Measurements from ENCODE around the gene ACP1.
A peak's percentile ranks its signal among the peaks of the same experiment; 100 is the strongest.

ACP1 gene

DNA sequence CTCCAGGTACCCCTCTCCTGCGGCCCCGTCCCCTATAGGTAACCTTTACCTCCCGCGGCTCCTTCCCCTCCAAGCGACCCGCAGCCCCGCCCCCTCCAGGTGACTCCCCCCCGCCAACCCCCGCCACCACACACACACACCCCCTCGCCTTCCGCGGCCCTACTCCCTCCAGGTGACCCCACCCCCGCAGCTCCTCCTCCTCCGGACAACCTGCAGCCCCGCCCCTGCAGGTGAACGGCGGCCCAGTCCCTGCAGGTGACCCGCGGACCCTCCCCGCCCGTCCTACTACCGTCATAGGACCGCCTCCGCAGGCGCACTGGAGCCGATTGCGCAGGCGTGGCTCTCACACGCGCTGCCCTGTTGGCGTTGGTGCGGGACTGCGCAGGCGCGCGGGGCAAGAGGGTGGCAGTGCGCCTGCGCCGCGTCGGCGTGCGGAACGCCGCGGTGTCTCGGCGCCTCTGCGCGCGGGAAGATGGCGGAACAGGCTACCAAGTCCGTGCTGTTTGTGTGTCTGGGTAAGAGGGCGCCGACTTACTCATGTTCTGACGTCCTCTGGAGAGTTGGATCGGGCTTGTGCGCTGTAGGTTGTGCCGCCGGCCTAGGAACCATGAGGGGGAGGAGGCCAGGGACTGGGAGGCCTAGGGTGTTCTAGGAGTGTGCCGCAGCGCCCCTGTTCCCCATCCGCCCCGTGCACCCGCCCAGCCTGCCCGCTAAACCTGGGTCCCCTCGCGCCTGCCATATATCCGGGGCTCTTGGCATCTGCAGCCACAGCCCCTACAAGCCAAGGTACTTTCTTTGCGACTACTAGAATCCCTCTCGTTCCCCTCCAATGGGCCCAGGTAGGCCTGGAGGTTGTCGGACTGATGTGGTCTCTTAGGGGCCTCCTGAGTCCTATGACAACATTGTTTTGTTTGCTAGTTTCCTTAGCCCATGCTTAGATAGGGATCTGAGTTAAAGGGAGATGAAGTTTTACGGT lies at the start of gene ACP1:
Gene ACP1, plus strand, starts transcription at position 455 of the 976 bp plus-strand sequence. Its CDS starts 18 bp downstream, at position 473.
- DNase-seq, result peak; percentile 87

DNA sequence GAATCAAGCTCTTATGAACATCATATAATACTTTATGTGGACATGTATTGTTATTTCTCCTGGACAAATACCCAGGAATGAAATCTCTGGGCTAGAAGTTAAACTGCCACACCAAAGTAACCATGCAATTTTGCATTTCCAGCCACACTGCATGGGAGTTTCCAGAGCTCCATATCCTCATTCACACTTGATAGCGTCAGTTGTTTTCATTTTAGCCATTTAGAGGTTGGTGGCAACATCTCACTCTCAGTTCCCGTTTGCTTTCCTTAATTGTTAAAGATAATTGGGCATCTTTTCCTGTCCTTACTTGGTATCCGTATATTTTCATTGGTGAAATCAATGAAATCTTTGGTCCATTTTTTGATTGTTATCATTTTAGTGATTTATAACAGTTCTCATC lies 48.7 kb upstream of the ACP1 start:
- DNase-seq, result no peak

DNA sequence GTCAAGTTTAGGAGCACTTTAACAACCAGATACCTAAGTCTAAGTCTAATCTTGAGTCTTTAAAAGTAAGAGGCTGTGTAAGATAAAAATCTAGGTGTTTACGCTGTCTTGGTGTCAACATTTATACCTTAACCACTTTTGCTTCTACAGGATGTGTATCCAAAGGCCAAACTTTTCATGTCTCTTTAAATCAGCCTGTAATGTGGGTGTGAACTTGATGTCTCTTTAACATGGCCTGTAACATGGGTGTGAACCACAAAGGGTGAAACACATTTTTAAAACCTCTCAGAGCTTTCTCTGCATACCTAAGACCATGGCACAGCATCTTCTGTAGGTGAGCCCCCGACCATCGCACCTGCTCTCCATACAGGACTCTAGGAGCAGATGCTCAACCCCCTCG lies 41.3 kb upstream of the ACP1 start:
- no peak for DNase-seq

DNA sequence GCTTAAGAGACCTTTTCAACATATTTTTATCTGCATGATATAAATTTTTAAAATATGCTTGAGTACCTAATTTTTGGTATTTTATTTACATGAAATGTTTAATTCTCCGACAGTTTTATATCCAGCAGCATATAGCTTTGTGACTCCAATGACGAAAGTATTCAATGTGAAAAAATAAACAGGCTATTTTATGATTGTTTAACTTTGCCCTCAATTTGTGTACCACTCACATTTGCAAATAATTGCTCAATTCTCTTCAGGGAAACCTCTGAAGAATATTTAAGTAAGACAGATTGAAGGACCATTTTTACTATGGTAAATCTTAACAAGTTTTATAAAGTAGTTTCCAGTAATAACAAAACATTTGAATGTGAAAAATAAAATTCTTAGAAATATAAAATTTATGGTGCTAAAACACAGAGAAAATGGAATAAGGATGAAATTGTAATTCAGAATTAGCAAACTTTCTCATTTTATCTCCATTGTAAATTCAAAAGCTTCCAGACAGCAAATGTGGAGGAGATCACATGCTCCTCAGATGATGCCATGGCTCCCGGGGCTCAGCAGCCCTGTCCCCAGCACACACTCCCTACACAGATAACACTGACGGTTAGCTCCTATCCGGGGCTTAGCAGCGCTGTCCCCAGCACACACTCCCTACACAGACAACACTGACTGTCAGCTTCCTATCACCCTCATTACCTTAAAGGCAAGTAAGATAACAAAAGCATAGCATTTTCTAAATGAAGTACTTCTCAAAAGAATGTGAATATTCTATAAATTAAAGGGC lies 40.6 kb upstream of the ACP1 start:
- no peak for DNase-seq

DNA sequence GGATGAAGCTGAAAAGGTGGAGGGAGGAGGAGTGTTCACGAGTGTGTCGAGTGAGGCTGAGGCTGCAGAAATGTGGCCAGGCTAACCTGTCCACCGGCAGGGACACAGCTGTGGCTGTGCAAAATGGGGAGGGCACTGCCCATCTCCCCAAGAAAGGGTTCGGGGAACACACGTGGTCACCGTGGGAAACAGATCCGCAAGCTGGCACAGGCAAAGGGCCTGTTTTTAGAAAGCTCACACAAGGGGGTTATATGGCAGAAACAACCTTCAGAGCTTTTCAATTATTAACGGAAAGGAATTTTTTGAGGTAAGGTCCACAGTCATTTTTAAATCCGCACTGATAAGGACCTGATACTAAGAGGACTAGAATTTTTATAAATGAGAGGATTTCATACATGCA lies 36.6 kb upstream of the ACP1 start:
- DNase-seq, result no peak

DNA sequence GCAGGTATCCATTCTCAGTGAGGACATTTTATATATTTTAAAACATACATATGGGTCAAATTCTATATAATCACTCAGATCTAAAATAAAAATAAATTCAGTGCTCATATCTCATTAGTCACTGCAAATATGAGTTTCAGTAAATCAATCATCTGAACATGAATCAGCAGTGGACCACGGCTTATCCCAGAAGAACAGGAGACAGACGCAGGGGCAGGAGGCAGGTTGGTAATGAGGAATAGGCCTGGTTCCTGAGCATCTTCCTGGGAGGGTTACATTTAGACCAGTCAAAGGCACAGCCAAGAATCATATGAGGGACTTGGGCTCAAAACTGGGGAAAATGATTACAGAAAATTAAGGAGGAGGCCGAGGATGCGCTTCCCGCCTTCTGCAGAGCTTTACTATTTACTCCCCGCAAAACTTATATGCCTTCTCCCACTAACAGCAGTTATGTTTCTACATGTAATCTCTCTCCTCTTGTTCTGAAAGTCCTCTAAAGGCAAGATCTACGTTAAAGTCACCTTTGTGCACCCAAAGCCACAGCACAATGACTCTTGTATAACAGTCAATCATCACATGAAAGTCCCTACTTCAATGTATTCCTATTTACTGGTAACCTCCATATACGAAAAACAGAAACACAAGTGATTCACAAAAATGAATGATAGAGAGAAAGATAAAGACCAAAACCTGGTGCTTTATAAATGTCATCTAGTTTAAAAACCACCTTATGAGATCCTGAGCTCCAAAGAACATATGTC lies 36.0 kb upstream of the ACP1 start:
- no peak for DNase-seq

DNA sequence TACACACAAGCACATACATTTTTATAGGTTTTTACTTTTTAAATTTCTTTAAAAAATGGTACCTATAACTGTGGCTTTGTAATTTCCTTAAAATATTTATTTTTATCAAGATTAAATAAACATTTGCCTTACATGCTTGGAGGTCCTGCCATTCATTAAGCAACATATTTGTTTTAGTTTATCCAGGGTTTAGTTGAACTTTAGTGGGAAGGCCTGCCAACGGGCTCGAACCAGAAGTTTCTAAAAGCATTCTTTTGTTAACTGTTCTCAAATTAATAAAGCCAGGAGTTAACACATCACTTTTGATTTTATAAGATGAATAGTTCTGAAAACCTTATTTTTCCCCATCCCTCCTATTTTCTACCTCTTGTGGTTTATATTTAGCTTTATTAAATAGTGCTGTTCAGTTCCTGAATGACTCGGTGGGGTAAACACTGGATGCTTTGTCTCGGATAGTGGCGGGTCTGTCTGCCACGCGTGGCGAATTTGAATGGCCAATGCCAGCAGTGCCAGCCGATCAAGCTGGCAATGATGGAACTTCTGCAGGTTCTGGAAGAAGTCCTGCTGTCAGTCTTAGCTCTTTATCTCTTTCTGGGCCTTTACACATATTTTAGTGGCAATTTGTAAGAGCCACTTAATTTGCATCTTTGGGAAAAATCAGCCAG lies 33.1 kb upstream of the ACP1 start:
- no peak for DNase-seq

DNA sequence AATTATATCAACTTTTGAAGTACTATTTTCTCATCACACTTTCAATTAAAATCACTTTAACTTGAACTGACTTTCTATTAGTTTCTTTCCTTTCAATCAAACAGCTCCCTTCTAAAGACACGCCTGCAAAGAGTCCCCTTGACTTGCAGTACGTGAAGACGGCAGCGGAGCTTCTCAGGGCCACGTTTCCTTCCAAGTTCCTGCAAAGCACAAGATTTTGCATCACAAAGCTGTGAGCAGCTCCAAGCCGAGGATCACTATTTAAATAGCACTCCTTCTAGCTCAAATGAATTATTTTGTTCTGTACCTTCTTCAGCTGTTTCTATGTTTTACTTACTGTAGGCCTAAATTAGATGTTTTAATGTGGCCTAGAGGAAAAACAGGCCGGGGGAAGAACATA lies 31.7 kb upstream of the ACP1 start:
- DNase-seq, result no peak

DNA sequence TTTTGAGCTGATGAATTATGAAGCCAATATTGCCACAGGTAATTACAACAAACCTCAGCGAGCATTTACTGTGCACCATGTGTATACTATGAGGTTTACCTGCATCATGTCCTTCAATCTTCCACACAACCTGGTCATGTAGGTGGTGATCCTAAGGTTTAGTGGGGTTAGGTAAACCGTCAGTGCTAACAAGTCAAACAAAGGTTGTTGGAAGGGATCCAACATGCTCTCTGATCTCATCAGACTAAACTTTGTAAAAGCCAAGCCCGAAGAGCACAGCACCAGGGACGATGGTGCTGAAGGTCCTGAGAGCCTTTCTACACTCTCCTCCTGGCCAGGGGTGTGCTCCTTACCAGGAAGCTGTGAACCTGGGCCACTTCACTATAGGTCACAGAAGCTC lies 30.3 kb upstream of the ACP1 start:
- no peak for DNase-seq

DNA sequence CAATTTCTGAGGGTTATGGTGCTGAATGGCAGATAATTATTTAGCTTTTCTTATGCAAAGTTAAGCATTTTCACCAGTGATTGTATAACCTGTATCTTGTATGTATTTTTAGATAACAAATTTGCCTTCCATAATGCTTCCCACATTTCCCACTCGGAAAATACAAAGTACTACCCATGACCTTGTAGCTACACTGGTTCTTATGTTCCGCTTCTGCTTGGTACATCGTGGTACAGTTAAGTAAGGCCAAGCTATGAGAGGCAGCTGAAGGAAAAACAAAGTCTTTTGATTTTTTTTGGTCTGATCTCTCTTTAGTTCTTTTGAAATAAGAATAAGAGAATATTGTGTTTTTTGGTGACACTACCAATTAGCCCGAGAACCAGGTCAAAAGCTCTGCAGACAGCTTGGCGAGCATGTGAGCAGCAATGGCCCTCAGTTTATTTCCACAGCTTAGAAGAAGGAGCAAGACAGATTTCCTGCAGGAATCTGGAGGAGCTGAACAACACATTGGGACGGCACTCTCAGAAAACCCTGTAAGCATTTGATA lies 27.7 kb upstream of the ACP1 start:
- DNase-seq, result no peak

DNA sequence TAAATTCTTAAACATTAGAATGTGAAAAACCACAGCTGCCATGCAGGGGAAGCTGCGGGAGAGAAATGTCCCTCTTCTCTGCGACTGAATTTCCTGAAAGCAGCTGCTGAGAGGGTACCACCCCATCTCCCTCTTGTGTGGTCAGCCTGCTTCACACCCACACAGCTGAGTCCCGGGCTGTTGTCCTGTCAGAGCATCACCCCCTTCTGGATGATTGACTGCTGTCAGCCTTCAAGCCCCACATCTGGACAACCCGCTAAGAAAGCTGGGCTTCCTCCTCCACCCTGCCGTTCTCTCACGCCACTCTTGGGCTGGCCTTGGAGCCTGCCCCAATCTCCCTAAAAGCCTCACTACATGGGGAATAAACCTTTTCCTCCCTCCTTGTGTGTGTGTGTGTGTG lies 26.9 kb upstream of the ACP1 start:
- no peak for DNase-seq

DNA sequence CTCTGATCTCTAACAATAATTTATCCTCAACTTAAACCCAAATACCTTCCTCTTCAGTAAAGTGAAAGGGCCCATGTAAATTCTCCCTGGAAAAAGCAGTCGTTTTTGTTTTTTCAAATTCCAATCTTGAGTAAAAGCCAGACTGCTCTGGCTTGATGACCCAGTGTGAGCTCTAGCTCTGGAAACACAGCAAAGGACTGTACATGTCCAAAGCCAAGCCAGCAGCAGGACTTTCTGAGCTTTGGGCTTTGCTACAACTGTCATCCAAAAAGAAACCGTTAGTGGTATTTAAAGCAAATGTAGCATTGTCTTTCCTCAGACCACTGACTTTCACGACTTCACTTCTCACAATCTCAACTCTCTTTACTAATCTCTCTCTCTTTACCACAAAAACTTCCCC lies 26.3 kb upstream of the ACP1 start:
- DNase-seq, result no peak

DNA sequence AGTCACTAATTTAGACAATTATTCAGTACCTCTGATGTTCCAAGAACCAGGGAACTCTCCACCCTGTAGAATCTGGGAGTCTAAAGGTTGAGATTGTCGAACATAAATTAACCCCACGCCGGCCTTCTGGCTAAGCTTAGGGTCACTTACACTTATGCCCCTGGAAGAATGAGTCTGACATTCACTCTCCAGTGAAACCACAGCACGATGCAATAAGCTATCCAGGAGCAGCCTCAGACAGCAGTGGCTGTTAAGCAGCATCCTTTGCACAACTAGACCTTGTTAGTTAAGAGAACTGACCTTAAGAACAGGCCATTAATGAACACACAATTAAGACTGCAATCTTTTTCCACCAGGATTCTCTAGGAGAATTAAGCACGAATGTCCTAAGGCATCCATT lies 25.9 kb upstream of the ACP1 start:
- no peak for DNase-seq

DNA sequence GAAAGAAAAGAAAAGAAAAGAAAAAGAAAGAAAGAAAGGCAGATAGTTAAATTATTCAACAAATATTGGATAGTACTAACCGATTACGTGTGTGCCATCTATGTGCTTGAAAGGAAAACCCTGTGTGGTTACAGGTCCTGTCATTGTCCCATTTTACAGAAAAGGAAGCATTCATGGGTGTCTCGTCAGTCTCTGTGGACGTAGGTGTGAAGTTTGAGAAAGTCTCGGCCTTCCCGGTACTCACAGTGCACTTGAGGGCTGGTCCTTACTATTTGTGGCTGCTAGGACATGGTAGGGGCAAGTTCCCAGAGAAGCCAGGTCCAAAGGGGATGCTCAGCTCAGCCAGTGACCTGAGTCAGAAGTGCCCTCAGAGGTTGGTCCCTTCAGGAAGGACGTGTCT lies 20.2 kb upstream of the ACP1 start:
- no peak for DNase-seq

DNA sequence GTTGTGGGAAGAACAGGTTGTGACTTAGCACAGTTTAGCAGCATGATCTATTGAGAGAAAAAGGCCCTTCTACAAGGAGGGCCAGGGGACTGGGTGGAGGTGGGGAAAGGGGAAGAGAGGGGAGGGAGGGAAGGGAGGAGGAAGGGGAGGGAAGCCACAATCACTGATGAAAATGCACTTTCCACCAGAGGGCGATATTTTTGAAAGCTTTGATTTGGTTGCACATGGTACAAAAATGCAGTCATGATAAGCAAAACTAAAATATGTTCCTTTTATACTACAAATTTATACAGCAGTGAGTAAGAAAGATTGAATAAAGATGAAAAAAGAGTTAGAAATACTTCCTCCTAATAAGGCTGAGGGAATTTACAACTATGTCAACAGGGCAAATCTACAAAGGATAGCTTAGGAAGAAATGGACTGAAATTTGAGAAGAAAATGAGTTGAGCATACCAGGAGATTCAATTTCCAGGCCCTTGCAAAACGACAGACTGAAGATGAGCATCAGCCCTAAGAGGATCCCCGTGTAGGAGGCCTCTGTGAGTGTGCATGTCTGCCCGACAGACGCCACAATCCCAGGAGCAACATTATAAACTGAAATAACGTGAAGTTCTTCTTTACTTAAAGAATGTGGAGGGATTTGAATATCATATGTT lies 18.1 kb upstream of the ACP1 start:
- no peak for DNase-seq

DNA sequence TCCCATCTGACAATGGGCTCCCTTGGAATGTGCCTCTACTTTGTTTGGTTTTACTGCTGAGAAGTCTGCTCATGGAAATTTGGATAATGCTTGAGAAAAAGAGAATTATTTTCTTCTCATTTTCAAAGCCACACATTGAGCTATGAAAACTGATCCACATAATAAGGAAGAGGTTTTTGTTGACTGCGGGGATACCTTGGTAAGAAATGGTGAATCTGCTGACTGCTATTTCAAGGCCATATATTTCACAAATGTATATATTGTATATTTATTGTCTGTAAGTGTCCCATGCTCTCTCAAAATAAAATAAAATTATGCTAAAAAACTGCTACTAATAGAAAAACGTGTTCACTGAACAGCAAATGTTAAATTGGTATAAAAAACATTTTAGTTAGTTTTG lies 16.0 kb upstream of the ACP1 start:
- DNase-seq, result no peak

DNA sequence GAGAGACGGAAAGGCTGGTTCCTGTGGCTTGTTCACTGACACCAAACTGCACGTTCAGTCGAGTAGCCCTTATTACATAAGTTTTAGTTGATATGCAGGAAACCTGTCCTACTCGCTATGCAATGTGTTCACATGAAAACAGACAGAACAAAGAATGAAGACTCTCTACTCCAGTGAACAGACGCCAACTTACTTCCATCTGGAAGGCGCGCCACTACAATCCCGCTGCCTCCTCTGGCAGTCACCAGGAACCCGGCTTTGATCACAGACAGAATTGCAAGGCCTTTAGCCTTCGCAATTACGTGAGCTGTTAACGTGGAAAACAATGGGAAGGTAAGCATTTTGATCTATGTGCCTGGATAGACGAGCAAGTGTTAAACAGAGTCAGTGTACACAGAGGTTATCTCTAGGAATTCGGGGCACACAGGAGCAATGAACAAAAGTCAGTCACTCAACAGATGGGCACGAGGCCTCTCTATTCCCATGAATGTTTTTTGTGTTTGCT lies 15.2 kb upstream of the ACP1 start:
- DNase-seq, result no peak

DNA sequence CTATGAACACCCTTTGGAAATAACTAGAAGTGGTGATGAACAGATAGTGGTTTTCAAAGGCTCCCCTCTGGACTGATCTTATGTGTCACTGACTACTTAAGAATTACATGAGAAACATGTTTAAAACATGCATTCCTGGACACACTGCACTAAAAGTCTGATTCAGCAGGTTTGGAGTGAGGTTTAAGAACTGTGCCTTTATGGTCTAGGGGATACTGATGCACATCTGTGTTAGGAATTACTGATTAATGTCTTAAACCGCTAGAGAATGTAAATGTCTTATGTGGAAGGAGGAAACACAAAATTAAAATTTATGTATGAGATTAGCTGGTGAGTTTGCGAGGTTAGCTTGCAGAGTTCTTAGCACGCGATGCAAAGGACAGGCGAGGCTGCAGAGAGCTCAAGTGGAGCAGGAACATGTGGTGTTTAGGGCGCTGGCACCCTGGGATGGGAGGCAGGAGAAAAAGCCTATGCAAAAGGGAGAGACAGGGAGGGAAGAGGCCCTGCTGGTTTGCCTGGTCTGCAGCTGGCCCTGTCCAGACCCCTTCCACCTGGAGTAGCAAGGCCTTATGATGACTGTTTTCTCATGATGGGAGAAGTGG lies 12.6 kb upstream of the ACP1 start:
- DNase-seq, result no peak

DNA sequence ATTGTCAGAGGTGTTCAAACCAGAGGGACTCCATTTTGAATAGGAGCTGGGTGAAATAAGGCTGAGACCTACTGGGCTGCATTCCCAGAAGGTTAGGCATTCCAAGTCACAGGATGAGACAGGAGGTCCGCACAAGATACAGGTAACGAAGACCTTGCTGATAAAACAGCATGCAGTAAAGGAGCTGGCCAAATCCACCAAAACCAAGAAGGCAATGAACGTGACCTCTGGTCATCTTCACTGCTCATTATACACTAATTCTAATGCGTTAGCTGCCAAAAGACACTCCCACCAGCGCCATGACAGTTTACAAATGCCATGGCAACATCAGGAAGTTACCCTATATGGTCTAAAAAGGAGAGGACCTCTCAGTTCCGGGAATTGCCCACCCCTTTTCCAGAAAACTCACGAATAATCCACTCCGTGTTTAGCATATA lies 11.5 kb upstream of the ACP1 start:
- no peak for DNase-seq

DNA sequence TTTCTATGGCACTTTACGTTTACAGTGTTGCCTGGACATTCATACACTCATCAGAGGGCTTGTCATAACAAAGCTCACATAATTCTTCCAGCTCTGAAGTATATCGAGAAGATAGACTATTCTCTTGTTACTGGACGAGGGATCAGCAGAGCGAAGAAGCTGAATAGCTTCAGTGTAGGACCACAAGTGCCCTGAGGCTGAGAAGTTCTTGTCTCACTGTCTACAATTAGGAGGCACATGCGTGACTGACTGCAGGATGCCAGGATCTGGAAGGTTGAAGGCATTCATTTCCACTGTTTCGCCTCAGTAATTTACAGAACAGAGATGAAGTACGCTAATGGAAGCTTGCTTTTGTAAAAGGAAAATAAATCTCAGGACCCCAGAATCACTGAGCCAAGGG lies 10.5 kb upstream of the ACP1 start:
- peak; percentile 37 for DNase-seq

DNA sequence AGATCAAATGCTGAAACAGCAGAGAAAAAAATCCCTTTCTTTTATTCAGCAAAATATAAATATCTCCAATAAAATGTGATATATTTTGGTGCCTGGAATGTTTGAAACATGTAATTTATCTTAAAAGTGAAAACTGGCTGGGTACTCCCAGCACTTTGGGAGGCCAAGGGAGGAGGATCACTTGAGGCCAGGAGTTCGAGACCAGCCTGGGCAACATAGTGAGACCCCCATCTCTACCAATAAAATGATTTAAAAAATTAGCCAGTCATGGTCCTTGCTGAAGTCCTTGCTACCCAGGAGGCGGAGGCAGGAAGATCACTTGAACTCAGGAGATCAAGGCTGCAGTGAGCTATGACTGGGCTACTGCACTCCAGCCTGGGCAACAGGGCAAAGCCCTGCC lies 9.6 kb upstream of the ACP1 start:
- DNase-seq, result no peak

Data from NCI-H187 treated with DMSO at 0.1 percent for 48 hours (cell line).